Measurements from ENCODE around the gene CCDC187.

- no peak for TF ChIP-seq SIN3A (IDR thresholded peaks at IDR 0.05; ENCODE audit: borderline replicate concordance, insufficient read depth, low read length)
- TF ChIP-seq POLR2AphosphoS5 (IDR thresholded peaks at IDR 0.05; ENCODE audit: low read depth, low read length) = no peak
These were observed 70.0 kb downstream of the CCDC187 start for GRCh38 chr9:136233868-136234267.

All from PFSK-1 (cell line).